ENCODE data around the gene ALOX5.

ALOX5 gene

GRCh38 chr10:45439365-45439764, 65.3 kb downstream of the ALOX5 start:
- no peaks in the 10 kb centered on the region for H3K9me3 ChIP-seq (ENCODE audit: insufficient read depth, low read depth, low read length)
- WGBS = 94% methylated on average over 6 of the region's 6 CpGs
- H3K9ac ChIP-seq (ENCODE audit: low read depth, low read length) = no peak overlapping the region
- H3K27me3 ChIP-seq (ENCODE audit: insufficient read depth, low read length) = no peaks in the 10 kb centered on the region
- H3K4me3 ChIP-seq (ENCODE audit: low read length) = no peak overlapping the region
- H3K4me1 ChIP-seq (ENCODE audit: insufficient read depth, low read length) = 0 out of 2 replicates have a peak, but pooled peaks cover under 1% of the 10 kb centered on the region
- no peaks in the 10 kb centered on the region for H3K36me3 ChIP-seq (ENCODE audit: insufficient read depth, low read length)
- no peak overlapping the region for H3K27ac ChIP-seq (ENCODE audit: low read depth, low read length)

- no peak overlapping the region for H3K4me3 ChIP-seq (ENCODE audit: low read length)
Measured at GRCh38 chr10:45439873-45440272, 65.9 kb downstream of the ALOX5 start.

GRCh38 chr10:45440511-45441062, 66.6 kb downstream of the ALOX5 start:
- H3K4me1 ChIP-seq (ENCODE audit: insufficient read depth, low read length) = no peaks in the 10 kb centered on the region
- H3K27ac ChIP-seq (ENCODE audit: low read depth, low read length) = no peak overlapping the region
- H3K27me3 ChIP-seq (ENCODE audit: insufficient read depth, low read length) = no peaks in the 10 kb centered on the region
- no peaks in the 10 kb centered on the region for H3K9me3 ChIP-seq (ENCODE audit: insufficient read depth, low read depth, low read length)
- H3K9ac ChIP-seq (ENCODE audit: low read depth, low read length) = no peak overlapping the region
- no peak overlapping the region for H3K4me3 ChIP-seq (ENCODE audit: low read length)
- 90% methylated on average over 13 of the region's 13 CpGs for WGBS
- H3K36me3 ChIP-seq (ENCODE audit: insufficient read depth, low read length) = no peaks in the 10 kb centered on the region

More at GRCh38 chr10:45439873-45440272, 65.9 kb downstream of the ALOX5 start:
- H3K9ac ChIP-seq (ENCODE audit: low read depth, low read length) = no peak overlapping the region
- no peaks in the 10 kb centered on the region for H3K9me3 ChIP-seq (ENCODE audit: insufficient read depth, low read depth, low read length)
- H3K27ac ChIP-seq (ENCODE audit: low read depth, low read length) = no peak overlapping the region
- H3K27me3 ChIP-seq (ENCODE audit: insufficient read depth, low read length) = no peaks in the 10 kb centered on the region
- no peaks in the 10 kb centered on the region for H3K36me3 ChIP-seq (ENCODE audit: insufficient read depth, low read length)
- 83% methylated on average over 7 of the region's 7 CpGs for WGBS
- no peaks in the 10 kb centered on the region for H3K4me1 ChIP-seq (ENCODE audit: insufficient read depth, low read length)

- H3K36me3 ChIP-seq (ENCODE audit: insufficient read depth, low read length) = no peaks in the 10 kb centered on the region
- no peaks in the 10 kb centered on the region for H3K9me3 ChIP-seq (ENCODE audit: insufficient read depth, low read depth, low read length)
- WGBS = 95% methylated on average over 13 of the region's 13 CpGs
- no peaks in the 10 kb centered on the region for H3K27me3 ChIP-seq (ENCODE audit: insufficient read depth, low read length)
- H3K4me3 ChIP-seq (ENCODE audit: low read length) = no peak overlapping the region
- H3K9ac ChIP-seq (ENCODE audit: low read depth, low read length) = no peak overlapping the region
- no peaks in the 10 kb centered on the region for H3K4me1 ChIP-seq (ENCODE audit: insufficient read depth, low read length)
- H3K27ac ChIP-seq (ENCODE audit: low read depth, low read length) = no peak overlapping the region
Measured at GRCh38 chr10:45441239-45442190, 67.5 kb downstream of the ALOX5 start.

GRCh38 chr10:45442251-45442650, 68.2 kb downstream of the ALOX5 start:
- Histone ChIP-seq H3K27ac (ENCODE audit: low read depth, low read length) (no peak overlapping the region), H3K27me3 (ENCODE audit: insufficient read depth, low read length) (no peaks in the 10 kb centered on the region), H3K9ac (ENCODE audit: low read depth, low read length) (no peak overlapping the region), H3K4me3 (ENCODE audit: low read length) (no peak overlapping the region), H3K4me1 (ENCODE audit: insufficient read depth, low read length) (no peaks in the 10 kb centered on the region), H3K36me3 (ENCODE audit: insufficient read depth, low read length) (no peaks in the 10 kb centered on the region), H3K9me3 (ENCODE audit: insufficient read depth, low read depth, low read length) (no peaks in the 10 kb centered on the region)
- 93% methylated on average over 6 of the region's 6 CpGs for WGBS

- 76% methylated on average over 12 of the region's 12 CpGs for WGBS
- H3K9me3 ChIP-seq (ENCODE audit: insufficient read depth, low read depth, low read length) = no peaks in the 10 kb centered on the region
- no peaks in the 10 kb centered on the region for H3K4me1 ChIP-seq (ENCODE audit: insufficient read depth, low read length)
- no peaks in the 10 kb centered on the region for H3K27me3 ChIP-seq (ENCODE audit: insufficient read depth, low read length)
- no peak overlapping the region for H3K4me3 ChIP-seq (ENCODE audit: low read length)
- no peak overlapping the region for H3K9ac ChIP-seq (ENCODE audit: low read depth, low read length)
- H3K36me3 ChIP-seq (ENCODE audit: insufficient read depth, low read length) = no peaks in the 10 kb centered on the region
- no peak overlapping the region for H3K27ac ChIP-seq (ENCODE audit: low read depth, low read length)
Measured at GRCh38 chr10:45442662-45443061, 68.6 kb downstream of the ALOX5 start.

GRCh38 chr10:45443101-45444009, 69.3 kb downstream of the ALOX5 start:
- Histone ChIP-seq H3K4me3 (ENCODE audit: low read length) (no peak overlapping the region), H3K9me3 (ENCODE audit: insufficient read depth, low read depth, low read length) (no peaks in the 10 kb centered on the region), H3K27ac (ENCODE audit: low read depth, low read length) (no peak overlapping the region), H3K36me3 (ENCODE audit: insufficient read depth, low read length) (no peaks in the 10 kb centered on the region), H3K4me1 (ENCODE audit: insufficient read depth, low read length) (no peaks in the 10 kb centered on the region), H3K27me3 (ENCODE audit: insufficient read depth, low read length) (no peaks in the 10 kb centered on the region), H3K9ac (ENCODE audit: low read depth, low read length) (no peak overlapping the region)
- WGBS = 96% methylated on average over 76 of the region's 76 CpGs

- H3K27ac ChIP-seq (ENCODE audit: low read depth, low read length) = no peak overlapping the region
- H3K27me3 ChIP-seq (ENCODE audit: insufficient read depth, low read length) = no peaks in the 10 kb centered on the region
- H3K9me3 ChIP-seq (ENCODE audit: insufficient read depth, low read depth, low read length) = no peaks in the 10 kb centered on the region
- no peaks in the 10 kb centered on the region for H3K36me3 ChIP-seq (ENCODE audit: insufficient read depth, low read length)
- no peaks in the 10 kb centered on the region for H3K4me1 ChIP-seq (ENCODE audit: insufficient read depth, low read length)
- 97% methylated on average over 24 of the region's 24 CpGs for WGBS
- H3K9ac ChIP-seq (ENCODE audit: low read depth, low read length) = no peak overlapping the region
- H3K4me3 ChIP-seq (ENCODE audit: low read length) = no peak overlapping the region
Measured at GRCh38 chr10:45444022-45444421, 70.0 kb downstream of the ALOX5 start.

- Histone ChIP-seq H3K4me3 (ENCODE audit: low read length) (no peak overlapping the region), H3K27ac (ENCODE audit: low read depth, low read length) (no peak overlapping the region), H3K9ac (ENCODE audit: low read depth, low read length) (no peak overlapping the region), H3K36me3 (ENCODE audit: insufficient read depth, low read length) (no peaks in the 10 kb centered on the region), H3K27me3 (ENCODE audit: insufficient read depth, low read length) (no peaks in the 10 kb centered on the region), H3K9me3 (ENCODE audit: insufficient read depth, low read depth, low read length) (no peaks in the 10 kb centered on the region), H3K4me1 (ENCODE audit: insufficient read depth, low read length) (no peaks in the 10 kb centered on the region)
- WGBS = 91% methylated on average over 19 of the region's 19 CpGs
Measured at GRCh38 chr10:45444976-45445898, 71.2 kb downstream of the ALOX5 start.

GRCh38 chr10:45446858-45447257, 72.8 kb downstream of the ALOX5 start:
- H3K9ac ChIP-seq (ENCODE audit: low read depth, low read length) = no peak overlapping the region
- H3K27me3 ChIP-seq (ENCODE audit: insufficient read depth, low read length) = no peaks in the 10 kb centered on the region
- no peaks in the 10 kb centered on the region for H3K9me3 ChIP-seq (ENCODE audit: insufficient read depth, low read depth, low read length)
- H3K36me3 ChIP-seq (ENCODE audit: insufficient read depth, low read length) = no peaks in the 10 kb centered on the region
- H3K27ac ChIP-seq (ENCODE audit: low read depth, low read length) = no peak overlapping the region
- no peak overlapping the region for H3K4me3 ChIP-seq (ENCODE audit: low read length)
- H3K4me1 ChIP-seq (ENCODE audit: insufficient read depth, low read length) = no peaks in the 10 kb centered on the region
- WGBS = 94% methylated on average over 6 of the region's 7 CpGs
